Cardiac ventricle fibroblast (primary cell): ENCODE results near the gene NUP62. TPM values are rescaled to one million over a fixed set of nuclear protein-coding genes. Genes with fewer than 3 reads are reported as not detected.

Experiments used
- total RNA-seq: library from RNA; depleted of rRNA; stranded (reverse); fragments of >200 nt; gene quantifications from 2 replicates; pipeline ENCODE4 v1.2.3, GENCODE V29; 2015

NUP62 gene
- 21.0 and 25.6 TPM in 2 replicates for total RNA-seq

GRCh38 chr19:49929121-49929610 is at the start of gene NUP62, which contains the start of gene ATF5:
Gene NUP62 (minus strand): TSS chr19:49929504. CDS start chr19:49909807, 19,697 bp downstream.
Gene ATF5 (plus strand): TSS chr19:49929205. CDS start chr19:49930851, 1,646 bp downstream.

GRCh38 chr19:49960980-49961379 is 31.7 kb upstream of the NUP62 start, which contains the start of gene SIGLEC11:
Gene SIGLEC11 (minus strand): TSS chr19:49961172. CDS start chr19:49961081, 91 bp downstream.

GRCh38 chr19:49896863-49897621 is 32.3 kb downstream of the NUP62 start, which contains the start of gene IL4I1:
Gene IL4I1 (minus strand): TSS chr19:49896887. CDS start chr19:49896160, 727 bp downstream.

GRCh38 chr19:49877020-49877878 is 52.1 kb downstream of the NUP62 start, which contains the start of the genes AKT1S1 and TBC1D17:
Gene AKT1S1 (minus strand): TSS chr19:49877355. CDS start chr19:49873295, 4,060 bp downstream.
Gene TBC1D17 (plus strand): TSS chr19:49877702. CDS start chr19:49877724, 22 bp downstream.

GRCh38 chr19:49866933-49867782 is 62.1 kb downstream of the NUP62 start, which contains the start of gene PNKP:
Gene PNKP (minus strand): TSS chr19:49867576. CDS start chr19:49867204, 372 bp downstream.

Other genes starting within 250 kb of the NUP62 start
- gene ADM5, start 239.9 kb downstream of the NUP62 start, total RNA-seq = not detected in 2 replicates
- gene CPT1C, start 238.4 kb downstream of the NUP62 start, total RNA-seq = 3.7 and 11.4 TPM in 2 replicates
- gene TSKS, start 166.2 kb downstream of the NUP62 start, total RNA-seq = 0.25 and 1.1 TPM in 2 replicates
- 197 and 215 TPM in 2 replicates for gene AP2A1, start 162.5 kb downstream of the NUP62 start, total RNA-seq
- gene FUZ, start 116.2 kb downstream of the NUP62 start, total RNA-seq = 20.1 and 24.3 TPM in 2 replicates
- 20.5 and 22.1 TPM in 2 replicates for gene MED25, start 111.2 kb downstream of the NUP62 start, total RNA-seq
- gene PTOV1, start 78.3 kb downstream of the NUP62 start, total RNA-seq = 69.8 and 71.9 TPM in 2 replicates
- gene PNKP, start 61.9 kb downstream of the NUP62 start, total RNA-seq = 27.2 and 28.0 TPM in 2 replicates
- 31.9 and 36.6 TPM in 2 replicates for gene AKT1S1, start 52.1 kb downstream of the NUP62 start, total RNA-seq
- 26.2 and 26.6 TPM in 2 replicates for gene TBC1D17, start 51.8 kb downstream of the NUP62 start, total RNA-seq
- 0.20 TPM in 1 of 2 replicates, not detected in the other for gene IL4I1, start 32.6 kb downstream of the NUP62 start, total RNA-seq
- gene ATF5, start 299 bp downstream of the NUP62 start, total RNA-seq = 8.7 and 12.3 TPM in 2 replicates
- not detected in 2 replicates for gene SIGLEC11, start 31.7 kb upstream of the NUP62 start, total RNA-seq
- gene VRK3, start 95.9 kb upstream of the NUP62 start, total RNA-seq = 19.2 and 20.8 TPM in 2 replicates
- 6.8 and 10.6 TPM in 2 replicates for gene ZNF473, start 96.5 kb upstream of the NUP62 start, total RNA-seq
- gene IZUMO2, start 233.8 kb upstream of the NUP62 start, total RNA-seq = not detected in 2 replicates